CD14-positive monocyte (primary cell): ENCODE measurements around the gene CDK5R2. TPM values are rescaled to one million over a fixed set of nuclear protein-coding genes. Genes with fewer than 3 reads are reported as not detected.

ENCODE experiments used
- DNase-seq, 3 donors: peaks; one replicate each; pipeline ENCODE4 v3.0.0-alpha.2; 2011 to 2022
- H2AFZ ChIP-seq: 2 replicates; pipeline ENCODE4 v1.6.0; 2012; ENCODE audit warnings: mild to moderate bottlenecking, low read depth, low read length, inconsistent platforms; ENCODE audit not compliant: insufficient read depth, poor library complexity, severe bottlenecking
- H3K27ac ChIP-seq, 2 donors: 1 replicate in 1 of 2; 2 replicates in 1 of 2; pipeline ENCODE4 v1.5.1; 2012 to 2013; ENCODE audit warnings: low read length in 2 of 2, control low read depth in 1 of 2, inconsistent platforms in 1 of 2, low read depth in 1 of 2, mild to moderate bottlenecking in 1 of 2
- H3K27me3 ChIP-seq, 2 donors: one replicate each; pipeline versions ENCODE4 v1.6.0 to v1.6.1; 2011 to 2013; ENCODE audit warnings: low read length in 2 of 2; ENCODE audit not compliant: control insufficient read depth in 2 of 2, insufficient read depth in 2 of 2
- H3K36me3 ChIP-seq, 2 donors: replicated peaks in 1 of 2; 1 replicate in 1 of 2; 2 replicates in 1 of 2; pipeline versions ENCODE4 v1.5.1 to v1.6.1; 2012 to 2013; ENCODE audit warnings: low read length in 2 of 2, control low read depth in 1 of 2, inconsistent platforms in 1 of 2, mild to moderate bottlenecking in 1 of 2; ENCODE audit not compliant: insufficient read depth in 2 of 2, control insufficient read depth in 1 of 2
- H3K4me1 ChIP-seq, 2 donors: 1 replicate in 1 of 2; 2 replicates in 1 of 2; pipeline versions ENCODE4 v1.5.1 to v1.6.1; 2012 to 2013; ENCODE audit warnings: low read length in 2 of 2, control low read depth in 1 of 2, inconsistent platforms in 1 of 2, mild to moderate bottlenecking in 1 of 2, moderate library complexity in 1 of 2; ENCODE audit not compliant: insufficient read depth in 2 of 2, control insufficient read depth in 1 of 2
- H3K4me2 ChIP-seq: replicated peaks from 2 replicates; pipeline ENCODE3; 2012; ENCODE audit warnings: low read length, moderate library complexity, mild to moderate bottlenecking; ENCODE audit not compliant: poor library complexity, severe bottlenecking; ENCODE audit errors: extremely low read depth
- H3K4me3 ChIP-seq, 3 experiments: fragments of 200-600 bp in 1 of 3; sonication (generic) in 1 of 3; replicated peaks in 1 of 3; 1 replicate in 2 of 3; 2 replicates in 1 of 3; pipeline ENCODE4 v1.5.1; 2011 to 2013; ENCODE audit warnings: low read length in 3 of 3, mild to moderate bottlenecking in 3 of 3, control low read depth in 2 of 3, low read depth in 2 of 3, inconsistent platforms in 1 of 3, moderate library complexity in 1 of 3
- H3K79me2 ChIP-seq: 2 replicates; pipeline ENCODE4 v1.6.0; 2012; ENCODE audit warnings: mild to moderate bottlenecking, control low read depth, inconsistent platforms, low read length, moderate library complexity; ENCODE audit not compliant: insufficient read depth
- H3K9ac ChIP-seq: 2 replicates; pipeline ENCODE4 v1.6.0; 2017; ENCODE audit warnings: low read length, mild to moderate bottlenecking; ENCODE audit not compliant: insufficient read depth, poor library complexity, severe bottlenecking
- H3K9me3 ChIP-seq, 2 donors: replicated peaks in 1 of 2; 1 replicate in 1 of 2; 2 replicates in 1 of 2; pipeline versions ENCODE4 v1.5.1 to v1.6.1; 2012 to 2013; ENCODE audit warnings: low read length in 2 of 2, control low read depth in 1 of 2; ENCODE audit not compliant: control insufficient read depth in 1 of 2, insufficient read depth in 1 of 2
- H4K20me1 ChIP-seq: 2 replicates; pipeline ENCODE4 v1.6.0; 2012; ENCODE audit warnings: mild to moderate bottlenecking, low read length, control low read depth, moderate library complexity; ENCODE audit not compliant: insufficient read depth
- H3K27ac Mint-ChIP-seq, 7 donors: one replicate each; pipeline ENCODE4 v1.8.0; 2020; ENCODE audit warnings: mild to moderate bottlenecking in 7 of 7, mixed read lengths in 7 of 7, moderate library complexity in 6 of 7, inconsistent platforms in 2 of 7
- H3K27me3 Mint-ChIP-seq, 3 donors: one replicate each; pipeline ENCODE4 v1.8.0; 2021 to 2022; ENCODE audit warnings: low read depth in 3 of 3, mild to moderate bottlenecking in 3 of 3, mixed read lengths in 3 of 3, moderate library complexity in 3 of 3, inconsistent platforms in 1 of 3
- H3K36me3 Mint-ChIP-seq, 2 donors: one replicate each; pipeline ENCODE4 v1.8.0; 2020; ENCODE audit warnings: mixed read lengths in 2 of 2, inconsistent platforms in 1 of 2, mild to moderate bottlenecking in 1 of 2
- H3K4me1 Mint-ChIP-seq: one replicate; pipeline ENCODE4 v1.8.0; 2020; ENCODE audit warnings: mild to moderate bottlenecking, mixed read lengths
- H3K4me3 Mint-ChIP-seq, 2 donors: one replicate each; pipeline ENCODE4 v1.8.0; 2020; ENCODE audit warnings: mild to moderate bottlenecking in 2 of 2, mixed read lengths in 2 of 2, moderate library complexity in 1 of 2
- H3K9me3 Mint-ChIP-seq, 7 donors: one replicate each; pipeline ENCODE4 v1.8.0; 2020 to 2022; ENCODE audit warnings: mixed read lengths in 7 of 7, mild to moderate bottlenecking in 6 of 7, moderate library complexity in 6 of 7, inconsistent platforms in 2 of 7
- CTCF ChIP-seq: fragments of 200-600 bp; IDR thresholded peaks from one replicate; pipeline ENCODE4 v1.8.0; 2022; ENCODE audit warnings: antibody characterized with exemption, mild to moderate bottlenecking
- WGBS: methylation state at CpG from one replicate; pipeline ENCODE4 v1.1.5; 2013; ENCODE audit warnings: missing lambda C conversion rate; ENCODE audit not compliant: insufficient coverage; 5-methylcytosine and 5-hydroxymethylcytosine counted together
- intact Hi-C, 2 donors: fragments of 100-400 bp; cut with micrococcal nuclease; formaldehyde crosslinking; loops; one replicate each; pipeline versions ENCODE4 v1.15.0 to v1.15.1; 2023
- polyA plus RNA-seq, 3 donors: library from polyadenylated mRNA; depleted of rRNA in 1 of 3; unstranded in 2 of 3; stranded (reverse) in 1 of 3; fragments of 300-500 nt in 2 of 3; fragments of >200 nt in 1 of 3; fragmentation: Illumina TruSeq in 2 of 3; gene quantifications; 1 replicate in 2 of 3; 2 replicates in 1 of 3; pipeline ENCODE4 v1.2.3, GENCODE V29; 2012 to 2021

CDK5R2 gene
- polyA plus RNA-seq, 3 donors, result not detected

GRCh38 chr2:219002395-219003266 lies 43.2 kb downstream of the CDK5R2 start:
- WGBS, result 3% methylated on average over 66 of the region's 72 CpGs
- H3K27ac Mint-ChIP-seq, result no peak overlapping the region
- peaks cover 44 to 84% of the 10 kb centered on the region in 2 donors for H3K27me3 ChIP-seq

GRCh38 chr2:219003267-219003634 lies 43.8 kb downstream of the CDK5R2 start:
- no peak for DNase-seq
- no peaks in the 10 kb centered on the region for H3K36me3 Mint-ChIP-seq
- H3K4me1 ChIP-seq, result no peaks in the 10 kb centered on the region
- intact Hi-C loops, result no loop called here
- no peak overlapping the region for H3K4me3 ChIP-seq
- H3K4me3 Mint-ChIP-seq, result peak overlapping the region in 1 of 2 donors; percentile 71
- H3K4me1 Mint-ChIP-seq, result peaks cover 6% of the 10 kb centered on the region
- H3K27me3 ChIP-seq, result peaks cover 44 to 79% of the 10 kb centered on the region in 2 donors
- peaks cover 77 to 95% (median 86%) of the 10 kb centered on the region in 3 donors for H3K27me3 Mint-ChIP-seq
- H3K79me2 ChIP-seq, result no peaks in the 10 kb centered on the region
- peaks cover 0 to 25% of the 10 kb centered on the region in 2 donors for H3K9me3 ChIP-seq
- H3K9me3 Mint-ChIP-seq, result peaks cover 0 to 15% (median 4%) of the 10 kb centered on the region in 7 donors
- no peaks in the 10 kb centered on the region for H3K36me3 ChIP-seq
- no peak overlapping the region for H3K27ac ChIP-seq
- H4K20me1 ChIP-seq, result no peaks in the 10 kb centered on the region
- no peak overlapping the region for H3K9ac ChIP-seq
- WGBS, result 11% methylated on average over 8 of the region's 20 CpGs
- TF ChIP-seq CTCF, result no peak
- no peak overlapping the region for H3K4me2 ChIP-seq
- no peak overlapping the region for H2AFZ ChIP-seq
- no peak overlapping the region for H3K27ac Mint-ChIP-seq

More at GRCh38 chr2:219002395-219003266, 43.2 kb downstream of the CDK5R2 start:
- Histone ChIP-seq H3K9ac (no peak overlapping the region), H3K36me3 (no peaks in the 10 kb centered on the region), H3K4me3 (no peak overlapping the region), H3K4me2 (no peak overlapping the region), H3K27ac (no peak overlapping the region), H3K4me1 (no peaks in the 10 kb centered on the region), H3K79me2 (no peaks in the 10 kb centered on the region), H4K20me1 (no peaks in the 10 kb centered on the region), H2AFZ (no peak overlapping the region), H3K9me3 (peaks cover 0 to 25% of the 10 kb centered on the region in 2 donors)
- peak; percentile 17 for TF ChIP-seq CTCF
- peak overlapping the region; percentile 27 to 85 for H3K4me3 Mint-ChIP-seq
- peaks cover 81 to 95% (median 83%) of the 10 kb centered on the region in 3 donors for H3K27me3 Mint-ChIP-seq
- intact Hi-C loops, result no loop called here
- H3K9me3 Mint-ChIP-seq, result peaks cover 0 to 15% (median 4%) of the 10 kb centered on the region in 7 donors
- DNase-seq, result no peak
- peaks cover 6% of the 10 kb centered on the region for H3K4me1 Mint-ChIP-seq
- H3K36me3 Mint-ChIP-seq, result no peaks in the 10 kb centered on the region
